Eye (tissue), 1 donor: ENCODE data around the gene ADORA1.

Experiments
- DNase-seq: peaks from one replicate; pipeline ENCODE4 v3.0.0-alpha.2; 2015

Gene ADORA1

GRCh38 chr1:203095061-203095690, 32.4 kb upstream of the ADORA1 start:
- DNase-seq: no peak

GRCh38 chr1:203096566-203096965, 31.0 kb upstream of the ADORA1 start:
- DNase-seq: no peak

- no peak for DNase-seq
Observed at GRCh38 chr1:203097001-203097400, 30.5 kb upstream of the ADORA1 start.

- no peak for DNase-seq
Observed at GRCh38 chr1:203098445-203098844, 29.1 kb upstream of the ADORA1 start.

- DNase-seq: no peak
Observed at GRCh38 chr1:203098914-203099520, 28.5 kb upstream of the ADORA1 start.

DNA sequence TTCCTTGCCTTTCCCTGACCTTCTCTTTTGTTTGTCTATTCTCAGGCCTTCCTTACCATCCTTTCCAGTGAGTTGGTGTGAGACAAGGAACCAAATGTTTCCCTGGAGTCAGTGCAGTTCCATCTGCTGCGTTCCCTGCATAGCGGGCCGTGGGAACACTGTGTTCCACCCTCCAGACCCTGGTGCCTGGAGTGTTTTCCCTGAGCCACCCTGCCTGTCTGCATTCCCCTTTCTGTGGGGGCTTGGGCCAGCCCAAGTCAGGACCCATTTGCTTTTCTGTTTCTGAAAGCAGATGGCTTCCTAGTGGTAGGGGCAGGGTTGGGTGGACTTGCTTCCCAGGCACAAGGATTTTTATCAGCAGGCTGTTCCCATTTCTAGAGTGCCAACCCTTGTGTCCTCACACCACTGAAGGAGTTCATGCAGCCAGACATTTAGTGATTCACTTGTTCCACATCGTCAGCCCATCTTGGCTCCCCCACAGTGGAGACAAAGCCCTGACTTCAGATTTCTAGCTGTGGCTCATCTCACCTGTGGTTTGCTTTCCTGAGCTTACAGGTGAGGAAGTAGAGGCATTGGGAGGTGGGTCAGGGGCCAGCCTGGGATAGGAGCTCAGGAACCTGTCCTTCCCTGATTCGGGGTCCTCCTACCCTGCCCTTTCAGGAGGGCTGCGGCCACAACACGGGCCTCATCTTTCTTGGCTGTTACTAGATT, 27.6 kb upstream of the ADORA1 start:
- DNase-seq: no peak

DNA sequence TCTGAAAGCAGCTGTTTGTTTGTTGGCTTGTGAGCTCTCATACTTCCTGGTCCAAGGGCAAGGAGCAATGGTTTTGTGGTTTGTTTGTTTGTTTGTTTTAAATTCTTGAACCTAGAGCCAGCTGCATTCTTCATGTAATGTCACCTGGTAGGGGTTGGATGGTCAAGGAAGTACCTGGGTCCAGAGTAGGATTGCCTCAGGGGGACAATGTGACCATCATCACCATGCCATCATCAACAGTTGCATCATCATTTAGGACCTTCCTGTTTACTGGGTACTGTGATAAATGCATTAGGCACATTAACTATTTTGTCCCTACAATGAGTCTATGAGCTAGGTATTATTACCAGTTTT, 27.0 kb upstream of the ADORA1 start:
- no peak for DNase-seq

DNA sequence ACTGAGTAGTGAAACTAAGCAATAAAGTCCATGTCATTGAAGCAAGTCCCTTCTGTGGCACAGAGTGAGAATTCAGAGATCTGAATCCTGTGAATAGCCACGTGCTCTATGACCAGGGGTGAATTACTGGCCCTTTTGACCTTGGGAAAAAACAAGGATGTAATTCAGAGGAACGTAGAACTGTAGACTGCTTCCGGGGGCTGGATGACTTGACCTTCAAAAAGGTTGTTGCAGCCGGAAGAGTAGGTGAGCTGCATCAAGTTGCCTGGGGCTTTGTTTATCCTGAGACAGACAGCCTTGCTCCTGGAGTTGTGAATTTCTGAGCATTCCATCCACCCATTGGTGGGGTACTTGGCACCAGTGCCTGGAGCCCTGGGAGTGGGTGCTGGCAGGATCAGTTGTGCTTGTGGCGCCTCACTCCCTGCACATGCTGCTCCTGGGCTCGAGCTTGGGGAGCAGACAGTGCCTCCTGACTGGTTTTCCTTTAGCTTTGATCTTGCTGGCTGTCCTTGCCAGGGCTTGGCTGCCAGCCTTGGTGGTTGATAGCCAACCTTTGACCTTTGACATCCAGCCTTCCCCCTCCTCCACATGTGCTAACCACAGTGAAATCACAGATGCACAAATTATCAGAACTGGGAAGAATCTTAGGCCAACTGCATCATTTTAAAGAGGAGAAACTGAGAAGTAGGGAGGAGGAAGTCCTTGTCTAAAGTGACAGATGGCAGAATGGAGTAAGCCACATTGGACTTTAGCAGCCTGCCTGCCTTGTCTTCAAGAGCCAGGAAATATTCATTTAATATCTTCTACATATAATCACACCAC, 25.5 kb upstream of the ADORA1 start:
- no peak for DNase-seq

- no peak for DNase-seq
Observed at GRCh38 chr1:203103216-203103615, 24.3 kb upstream of the ADORA1 start.

DNA sequence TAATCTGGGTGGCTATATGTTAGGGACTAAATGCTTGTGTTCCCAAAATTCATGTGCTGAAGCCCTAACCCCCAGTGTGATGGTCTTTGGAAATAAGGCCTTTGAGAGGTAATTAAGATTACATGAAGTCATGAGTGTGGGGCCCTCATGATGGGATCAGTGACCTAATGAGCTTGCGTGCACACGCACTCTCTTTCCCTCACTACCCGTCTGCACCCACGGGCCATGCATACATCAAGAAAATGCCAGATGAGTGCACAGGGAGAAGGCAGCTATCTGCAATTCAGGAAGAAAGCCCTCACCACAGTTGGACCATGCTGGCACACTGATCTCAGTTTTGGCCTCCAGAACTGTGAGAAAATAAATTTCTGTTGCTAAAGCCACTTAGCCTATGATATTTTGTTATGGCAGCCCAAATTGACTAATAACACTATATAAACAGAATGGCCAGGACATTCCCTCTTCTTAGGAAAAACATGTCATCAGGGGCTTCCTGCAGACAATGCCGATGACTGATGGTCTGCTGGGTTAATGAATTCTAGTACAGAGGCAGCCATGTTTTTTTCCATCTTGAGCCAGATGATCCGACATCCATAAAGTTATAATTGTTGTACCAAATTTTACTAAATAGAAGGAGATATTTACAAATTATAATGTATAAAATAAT, 23.6 kb upstream of the ADORA1 start:
- no peak for DNase-seq

DNA sequence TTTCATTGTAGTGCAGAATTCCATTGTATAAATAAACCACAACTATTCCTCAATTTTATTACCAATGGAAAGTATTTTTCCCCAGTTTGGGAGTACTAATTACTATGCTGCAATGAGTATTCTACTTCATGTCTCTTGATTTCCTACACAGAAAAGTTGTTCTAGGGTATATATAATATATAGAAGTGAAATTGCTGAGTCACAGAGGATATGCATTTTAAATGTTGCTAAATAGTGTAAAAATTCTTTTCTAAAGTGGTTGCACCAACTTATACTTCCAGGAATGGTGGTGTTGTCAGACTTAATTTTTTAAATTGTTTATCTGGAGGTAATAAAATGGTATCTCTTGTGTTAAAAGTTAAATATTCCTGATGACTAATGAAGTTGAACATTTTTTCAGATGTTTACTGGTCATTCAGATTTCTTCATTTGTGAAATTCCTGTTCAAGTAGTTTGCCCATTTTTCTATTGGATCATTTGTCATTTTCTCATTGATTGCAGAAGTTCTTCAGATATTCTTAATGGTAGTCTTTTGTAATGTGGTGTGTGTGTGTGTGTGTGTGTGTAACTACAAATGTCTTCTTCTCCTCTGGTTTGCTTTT, 22.6 kb upstream of the ADORA1 start:
- DNase-seq: no peak

DNA sequence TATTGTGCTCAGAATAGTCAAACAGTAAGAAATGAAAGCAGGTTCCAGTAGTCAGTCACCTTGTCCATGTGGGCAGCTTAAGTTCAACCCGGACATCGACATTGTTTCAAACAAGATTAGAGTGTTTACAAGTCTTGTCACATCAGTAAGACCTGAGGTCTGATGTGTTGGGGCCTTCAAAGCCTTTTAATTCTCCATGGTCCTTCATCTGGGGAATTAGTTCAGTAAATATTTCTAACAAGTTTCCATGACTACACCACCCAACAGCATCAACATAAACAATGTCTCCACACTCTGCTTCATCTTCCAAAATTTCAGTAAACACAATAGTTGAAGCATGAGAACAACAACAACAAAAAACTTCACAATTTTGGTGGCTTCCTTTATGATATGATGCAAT, 15.1 kb upstream of the ADORA1 start:
- no peak for DNase-seq

- no peak for DNase-seq
Observed at GRCh38 chr1:203113308-203113707, 14.2 kb upstream of the ADORA1 start.

GRCh38 chr1:203114202-203114601, 13.3 kb upstream of the ADORA1 start:
- DNase-seq: no peak

GRCh38 chr1:203116091-203116820, 11.3 kb upstream of the ADORA1 start:
- no peak for DNase-seq

GRCh38 chr1:203117611-203118575, 9.6 kb upstream of the ADORA1 start:
- peak; percentile 92 for DNase-seq

DNA sequence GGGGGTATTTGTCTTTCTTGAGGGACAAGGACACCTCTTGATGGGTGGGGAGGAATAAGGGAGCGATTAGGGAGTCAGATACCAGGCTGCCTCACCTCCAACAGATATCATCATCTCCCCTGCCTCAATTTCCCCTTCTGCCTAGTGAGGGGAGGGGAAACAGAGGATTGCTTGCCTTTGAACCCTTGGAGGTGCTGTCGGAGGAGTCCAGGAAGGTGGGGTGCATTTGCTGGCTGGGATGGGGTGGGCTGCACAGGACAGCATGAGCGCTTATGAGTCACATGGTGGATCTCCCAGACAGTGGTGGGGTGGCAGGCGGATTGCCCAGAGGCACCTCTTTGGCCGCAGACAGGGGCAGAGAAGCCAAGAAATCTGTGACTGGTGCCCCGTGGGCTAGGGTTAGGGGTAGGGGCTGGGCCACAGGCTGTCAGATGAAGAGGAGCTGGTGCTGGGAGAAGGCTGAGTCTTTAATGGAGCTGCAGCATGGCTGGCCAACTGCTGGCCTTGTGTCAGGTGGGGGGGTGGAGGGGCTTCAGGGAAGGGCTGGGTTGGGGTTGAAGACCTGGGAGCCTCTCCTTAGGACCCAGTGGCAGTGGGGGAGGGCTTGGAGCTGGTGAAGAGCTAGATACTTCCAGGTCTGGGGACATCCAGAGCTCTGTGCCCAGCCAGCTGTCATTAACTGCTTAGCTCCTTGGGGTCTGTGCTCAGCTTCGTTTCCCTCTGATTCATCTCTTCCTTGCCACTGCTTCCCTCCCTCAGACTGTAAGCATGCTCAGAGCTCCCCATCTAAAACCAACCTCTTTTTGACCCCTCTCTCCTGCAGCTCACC, 7.0 kb upstream of the ADORA1 start:
- DNase-seq: no peak

DNA sequence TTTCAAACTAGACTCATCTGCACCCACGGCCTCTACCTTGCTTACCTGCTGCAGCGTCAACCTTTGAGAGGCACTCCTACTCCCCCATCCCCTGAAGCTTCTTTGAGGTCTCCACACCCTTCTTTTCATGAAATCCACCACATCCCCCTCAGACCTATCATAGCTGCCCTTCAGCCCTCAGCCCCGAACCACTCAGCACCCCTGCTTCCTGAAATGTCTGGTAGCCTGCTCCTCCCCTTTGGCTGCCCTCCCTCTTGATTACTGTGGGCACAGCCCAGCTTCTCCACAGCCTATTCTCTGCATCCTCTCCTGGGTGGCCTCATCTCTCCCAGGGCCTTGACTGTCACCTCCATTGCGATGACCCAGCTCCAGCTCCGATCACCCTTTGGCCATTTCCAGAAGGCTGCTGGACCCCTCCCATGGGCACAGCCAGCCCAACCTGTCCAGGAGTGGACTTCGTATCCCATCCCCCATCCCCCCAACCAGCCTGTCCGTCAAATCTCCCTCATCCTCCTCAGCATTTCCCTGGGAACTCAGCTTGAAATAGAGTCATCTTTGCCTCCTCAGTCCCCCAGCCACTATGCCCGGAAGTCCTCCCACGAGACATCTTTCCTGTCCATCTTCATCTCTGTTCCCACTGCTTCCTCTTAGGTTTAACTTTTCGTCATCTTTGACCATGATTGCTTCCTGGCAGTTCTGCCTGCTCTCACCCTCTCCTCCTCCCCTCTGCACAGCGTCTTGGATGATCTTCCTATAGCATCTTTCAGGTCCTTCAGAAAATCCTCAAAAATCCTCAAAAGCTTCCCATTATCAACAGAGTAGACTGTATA, 6.1 kb upstream of the ADORA1 start:
- DNase-seq: no peak

GRCh38 chr1:203122159-203122558, 5.4 kb upstream of the ADORA1 start:
- DNase-seq: no peak
